Ramos (cell line): ENCODE data around the gene IL24.

ENCODE experiments used
- in situ Hi-C: fragments of 300-500 bp; cut with MboI; formaldehyde crosslinking; loops from one replicate; pipeline ENCODE4 v1.14.3; 2022; ENCODE audit warnings: low sequenced_read_pairs; ENCODE audit not compliant: unreplicated experiment

Gene IL24

DNA sequence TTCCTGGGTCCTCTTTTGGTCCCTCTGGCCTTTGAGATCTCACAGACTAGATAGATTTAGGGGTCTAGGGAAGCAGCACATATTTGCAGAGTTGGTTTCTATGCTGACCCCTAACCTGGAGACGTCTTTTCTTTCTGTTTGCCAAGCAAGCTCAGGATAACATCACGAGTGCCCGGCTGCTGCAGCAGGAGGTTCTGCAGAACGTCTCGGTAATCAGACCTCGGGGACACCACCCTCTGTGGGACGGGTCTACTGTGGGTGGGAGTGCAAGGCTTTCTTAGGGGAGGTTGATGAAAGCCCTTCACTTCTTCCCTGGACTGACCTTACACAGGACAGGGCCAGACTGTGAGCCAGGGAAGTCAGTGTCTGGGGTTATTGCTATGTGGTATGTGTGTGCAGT lies 2.9 kb downstream of the IL24 start:
- in situ Hi-C loops: no loop called here

DNA sequence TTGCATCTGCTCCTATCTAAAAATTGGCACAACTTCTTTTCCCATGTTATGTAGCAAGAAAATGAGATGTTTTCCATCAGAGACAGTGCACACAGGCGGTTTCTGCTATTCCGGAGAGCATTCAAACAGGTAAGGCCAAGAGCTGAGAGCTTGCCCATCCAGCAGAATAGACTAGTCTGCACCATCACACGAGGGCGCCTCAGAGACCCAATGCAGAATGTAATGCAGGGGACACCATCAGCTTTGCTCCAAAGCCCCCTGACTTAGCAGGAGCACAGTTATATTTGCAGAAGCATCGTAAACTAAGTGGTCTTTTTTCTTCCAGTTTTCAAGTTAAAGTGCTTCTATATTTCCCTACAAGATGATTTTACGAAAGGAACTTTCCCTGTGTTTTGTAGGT lies 4.7 kb downstream of the IL24 start:
- in situ Hi-C loops: no loop called here

DNA sequence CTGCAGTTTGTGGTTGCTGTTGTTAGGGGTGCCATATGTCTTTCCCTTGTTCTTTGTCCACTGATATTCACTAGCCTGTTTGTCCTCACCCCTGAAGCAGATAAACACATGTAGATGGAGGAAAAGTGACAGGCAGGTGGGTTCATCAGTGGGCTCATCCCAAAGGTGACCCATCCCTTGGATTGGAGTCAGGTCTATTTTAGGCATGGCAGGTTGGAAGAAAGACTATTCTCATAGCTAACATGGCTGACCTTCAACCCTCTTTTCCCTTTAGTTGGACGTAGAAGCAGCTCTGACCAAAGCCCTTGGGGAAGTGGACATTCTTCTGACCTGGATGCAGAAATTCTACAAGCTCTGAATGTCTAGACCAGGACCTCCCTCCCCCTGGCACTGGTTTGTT lies 5.5 kb downstream of the IL24 start:
- in situ Hi-C loops: no loop called here

DNA sequence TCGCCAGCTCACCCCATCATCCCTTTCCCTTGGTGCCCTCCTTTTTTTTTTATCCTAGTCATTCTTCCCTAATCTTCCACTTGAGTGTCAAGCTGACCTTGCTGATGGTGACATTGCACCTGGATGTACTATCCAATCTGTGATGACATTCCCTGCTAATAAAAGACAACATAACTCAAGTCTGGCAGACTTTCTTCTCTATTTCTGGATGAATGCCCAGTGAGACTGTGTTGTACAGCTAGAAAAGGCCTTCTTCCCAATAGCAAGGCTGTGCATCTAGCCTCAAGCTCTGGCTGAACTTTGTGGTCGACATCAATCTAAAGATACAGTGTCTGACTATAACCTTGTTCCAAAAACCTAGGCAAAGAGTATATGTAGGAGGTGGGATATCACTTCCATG lies 6.4 kb downstream of the IL24 start:
- in situ Hi-C loops: no loop called here

DNA sequence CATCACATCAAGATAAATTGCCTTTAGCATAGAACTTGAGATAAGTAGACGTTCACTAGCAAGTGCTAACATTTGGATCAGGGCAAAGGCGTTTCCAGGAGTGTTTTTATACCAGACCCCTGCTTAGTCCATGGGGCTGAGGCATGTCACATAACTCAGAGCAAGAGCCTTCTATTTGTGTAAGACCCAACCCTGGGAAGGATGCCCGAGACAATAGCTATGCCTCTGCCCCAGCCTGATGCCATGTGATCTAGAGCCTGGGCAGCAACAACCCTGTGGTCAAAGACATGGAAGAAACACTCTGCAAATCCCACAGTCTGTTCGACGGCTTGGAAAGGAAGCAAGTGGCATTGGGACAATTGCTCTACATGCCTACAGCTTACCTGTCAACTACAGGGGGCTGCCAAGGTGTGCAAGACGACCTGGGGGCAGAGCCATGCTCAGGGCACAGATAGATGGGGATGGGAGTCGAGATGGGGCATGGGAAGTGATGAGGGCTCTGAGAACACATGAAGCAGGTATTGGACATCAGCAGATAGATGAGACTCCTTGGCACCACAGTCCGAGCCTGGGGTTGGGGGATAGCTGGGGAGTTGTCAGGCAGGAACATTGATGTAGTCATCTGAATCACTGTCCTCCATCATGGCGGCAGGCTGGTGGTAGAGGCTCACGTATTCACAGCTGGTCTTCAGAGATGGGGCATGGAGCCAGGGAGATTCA lies 7.3 kb downstream of the IL24 start:
- in situ Hi-C loops: no loop called here

- in situ Hi-C loops: no loop called here
These were observed 8.3 kb downstream of the IL24 start for GRCh38 chr1:206905295-206906164.

DNA sequence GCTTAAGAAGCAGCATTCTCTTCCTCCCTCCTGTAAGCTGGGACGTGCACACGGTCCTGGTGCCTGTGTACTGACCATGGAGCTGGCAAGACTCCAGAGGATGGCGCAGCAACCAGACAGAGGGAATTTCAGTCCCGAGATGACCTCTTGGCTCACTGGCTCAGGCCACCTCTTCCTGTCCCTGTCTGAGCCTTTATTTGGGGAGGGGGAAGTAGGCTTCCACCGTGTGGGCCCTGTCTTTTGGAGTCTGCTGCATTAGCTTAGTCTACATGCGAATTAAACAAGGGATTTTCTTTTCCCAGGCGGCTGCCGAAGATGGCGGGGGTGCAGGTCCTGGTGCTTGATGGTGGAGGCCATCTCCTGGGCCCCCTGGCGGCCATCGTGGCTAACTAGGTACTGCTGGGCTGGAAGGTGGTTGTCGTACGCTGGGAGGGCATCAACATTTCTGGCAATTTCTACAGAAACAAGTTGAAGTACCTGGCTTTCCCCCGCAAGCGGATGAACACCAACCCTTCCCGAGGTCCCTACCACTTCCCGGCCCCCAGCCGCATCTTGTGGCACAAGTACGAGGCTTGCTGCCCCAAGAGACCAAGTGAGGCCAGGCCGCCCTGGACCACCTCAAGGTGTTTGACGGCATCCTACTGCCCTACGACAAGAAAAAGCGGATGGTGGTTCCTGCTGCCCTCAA lies 10.2 kb downstream of the IL24 start:
- in situ Hi-C loops: no loop called here

DNA sequence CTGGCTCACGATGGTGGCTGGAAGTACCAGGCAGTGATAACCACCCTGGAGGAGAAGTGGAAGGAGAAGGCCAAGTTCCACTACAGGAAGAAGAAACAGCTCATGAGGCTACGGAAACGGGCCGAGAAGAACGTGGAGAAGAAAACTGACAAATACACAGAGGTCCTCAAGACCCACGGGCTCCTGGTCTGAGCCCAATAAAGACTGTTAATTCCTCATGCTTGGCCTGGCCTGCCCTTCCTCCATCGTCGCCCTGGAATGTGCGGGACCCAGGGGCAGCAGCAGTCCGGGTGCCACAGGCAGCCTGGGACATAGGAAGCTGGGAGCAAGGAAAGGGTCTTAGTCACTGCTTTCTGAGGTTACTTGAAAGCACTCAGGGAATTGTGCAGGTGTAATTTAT lies 10.8 kb downstream of the IL24 start:
- in situ Hi-C loops: no loop called here

DNA sequence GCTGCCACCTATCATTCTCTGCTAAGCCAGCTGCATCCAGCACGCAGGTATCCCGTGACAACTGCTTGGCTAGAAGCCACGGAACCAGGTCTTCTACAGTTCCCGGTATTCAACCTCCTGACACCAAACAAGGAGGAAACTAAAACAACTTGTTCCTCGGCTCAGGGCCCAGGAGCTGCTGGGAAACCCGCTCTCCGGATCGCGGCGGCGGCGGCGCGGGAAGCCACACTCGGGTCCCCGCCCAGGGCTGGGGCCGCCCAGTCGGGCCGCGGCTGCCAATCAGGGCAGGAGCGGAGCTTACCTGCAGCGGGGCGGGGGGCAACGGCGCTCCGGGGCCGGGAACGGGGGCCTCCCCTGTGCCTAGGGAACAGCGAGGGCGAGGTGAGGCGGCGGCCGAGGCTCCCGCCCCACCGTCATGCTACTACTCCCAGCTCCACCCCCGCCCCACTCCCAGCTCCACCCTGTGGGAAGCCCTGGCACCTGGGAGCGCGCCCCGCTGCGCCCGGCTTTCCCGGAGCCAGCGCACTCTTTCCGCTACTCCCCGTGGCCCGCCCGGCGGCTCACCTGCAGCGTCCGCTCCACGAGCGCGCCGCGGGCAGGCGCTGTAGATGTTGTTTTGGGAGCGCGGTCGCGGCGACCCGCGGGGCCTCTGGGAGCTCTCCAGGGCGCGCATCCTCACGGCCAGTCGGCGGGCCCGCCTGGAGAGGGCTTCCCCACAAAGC lies 12.1 kb downstream of the IL24 start:
- in situ Hi-C loops: no loop called here

- in situ Hi-C loops: loop anchor here (5.0 to 10.0 kb wide), 2 partner anchors 183 to 285 kb away; no protein-coding TSS in a partner anchor
These were observed 12.7 kb downstream of the IL24 start for GRCh38 chr1:206909883-206910318.

GRCh38 chr1:206911064-206911663 lies 13.9 kb downstream of the IL24 start:
- in situ Hi-C loops: loop anchor here (5.0 to 10.0 kb wide), 2 partner anchors 184 to 286 kb away; no protein-coding TSS in a partner anchor

- in situ Hi-C loops: loop anchor here (5.0 to 10.0 kb wide), 2 partner anchors 185 to 288 kb away; no protein-coding TSS in a partner anchor
These were observed 15.3 kb downstream of the IL24 start for GRCh38 chr1:206912445-206913095.

- in situ Hi-C loops: loop anchor here (5.0 to 10.0 kb wide), 2 partner anchors 187 to 289 kb away; no protein-coding TSS in a partner anchor
These were observed 16.7 kb downstream of the IL24 start for GRCh38 chr1:206913766-206914537.

DNA sequence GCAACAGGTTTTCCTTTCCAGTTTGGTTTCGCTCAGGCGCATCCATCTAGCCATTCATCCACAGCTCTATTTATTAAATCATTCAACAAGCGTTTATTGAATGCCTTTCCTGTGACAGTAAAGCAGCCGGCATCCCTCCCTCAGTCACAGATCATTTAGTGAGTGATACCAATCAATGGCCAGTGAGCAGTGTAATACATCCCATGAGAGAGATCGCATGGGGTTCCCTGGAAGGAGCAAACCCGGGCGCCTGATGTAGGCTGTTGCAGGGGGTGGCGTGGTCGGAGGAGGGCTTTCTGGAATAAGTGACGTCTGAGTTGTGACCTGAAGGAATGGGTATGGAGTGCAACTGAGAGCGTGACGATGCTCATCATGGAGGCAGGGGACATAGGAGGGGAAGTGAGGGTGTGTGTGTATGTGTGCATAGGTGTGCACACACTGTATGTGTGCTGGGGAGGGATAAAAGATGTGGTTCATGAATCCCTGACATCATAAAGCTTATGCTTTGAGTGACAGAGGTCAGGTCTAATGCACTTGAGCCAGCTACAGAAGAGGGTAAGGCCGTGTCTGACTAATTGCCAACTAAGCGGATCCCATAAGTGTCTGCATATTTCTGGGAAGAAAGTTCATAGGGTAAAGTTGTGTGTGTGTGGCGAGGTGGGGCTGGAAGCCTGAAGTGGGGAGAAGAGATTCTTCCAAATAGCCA lies 17.9 kb downstream of the IL24 start:
- in situ Hi-C loops: loop anchor here (10.0 kb wide), 1 partner anchor 290 kb away; no protein-coding TSS in a partner anchor

GRCh38 chr1:206916000-206916709 lies 18.9 kb downstream of the IL24 start:
- in situ Hi-C loops: loop anchor here (10.0 kb wide), 1 partner anchor 291 kb away; no protein-coding TSS in a partner anchor

DNA sequence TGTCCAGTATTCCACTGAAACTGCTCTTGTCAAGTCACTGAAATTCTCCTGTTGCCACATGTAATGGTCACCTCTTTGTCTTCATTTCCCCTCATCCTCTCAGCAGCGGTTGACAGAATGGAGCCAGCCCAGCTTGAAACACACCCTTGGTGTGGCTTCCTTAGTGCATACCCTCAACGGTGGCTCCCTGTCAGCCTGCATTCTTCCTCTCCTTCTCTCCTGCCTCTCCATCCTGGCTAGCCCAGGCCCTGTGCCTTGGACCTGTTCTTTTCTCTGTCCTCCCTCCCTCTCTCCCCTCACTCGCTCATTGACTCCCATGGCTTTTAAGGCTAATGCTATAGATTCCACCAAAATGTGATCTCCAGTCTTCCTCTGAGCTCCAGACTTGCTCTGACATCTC lies 20.8 kb downstream of the IL24 start:
- in situ Hi-C loops: loop anchor here (10.0 kb wide), 1 partner anchor 293 kb away; no protein-coding TSS in a partner anchor

- in situ Hi-C loops: no loop called here
These were observed 24.6 kb downstream of the IL24 start, which contains the start of gene FCMR for GRCh38 chr1:206921772-206922265. FCMR (minus strand) TSS chr1:206921941; CDS start chr1:206921854, 87 bp downstream.
